ENCODE data around the gene OCRL.
A peak's percentile ranks its signal among the peaks of the same experiment; 100 is the strongest.

Gene OCRL

DNA sequence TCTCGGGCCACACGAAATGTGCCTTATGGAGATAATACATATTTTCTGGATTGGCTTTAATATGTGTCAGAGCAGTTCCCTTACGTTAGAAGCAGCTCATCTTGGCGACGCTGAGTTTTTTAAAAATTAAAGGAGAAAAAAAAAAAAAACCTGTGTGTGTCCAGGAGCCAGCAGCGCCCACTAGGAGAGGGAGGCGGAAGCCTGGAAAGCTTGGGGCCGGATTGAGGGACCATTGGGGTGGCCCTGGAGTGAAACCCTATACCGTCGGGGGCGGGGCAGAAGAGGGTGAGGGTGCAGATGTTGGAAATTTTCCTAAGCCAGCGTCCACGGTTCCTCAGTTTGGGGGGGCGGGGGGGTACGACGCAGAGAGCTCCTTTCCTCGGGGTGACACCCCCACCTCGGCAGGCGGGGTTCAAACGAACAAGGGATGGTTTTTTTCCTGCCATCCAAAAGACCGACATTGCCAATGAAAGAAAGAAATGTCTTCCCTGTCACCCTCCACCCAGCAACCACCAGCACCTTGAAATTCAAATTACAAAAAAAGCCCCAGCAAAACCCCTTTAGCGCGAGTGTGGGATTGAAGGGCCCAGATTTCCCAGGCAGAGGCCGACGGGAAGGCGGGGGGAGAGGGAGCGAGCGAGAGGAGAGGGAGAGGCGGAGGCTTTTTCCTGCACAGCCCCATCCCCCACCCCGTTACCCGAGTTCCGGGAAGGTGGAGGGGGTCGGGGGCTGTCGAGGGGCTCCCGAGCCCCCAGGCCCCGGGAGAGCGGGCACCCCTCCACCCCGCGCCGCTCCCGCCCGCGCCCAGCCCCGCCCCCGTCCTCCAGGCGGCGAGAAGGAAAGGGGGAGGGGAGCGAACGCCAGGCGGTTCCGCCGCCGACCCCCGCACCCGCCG, 17.6 kb upstream of the OCRL start:
- Histone ChIP-seq H3K4me2 (ENCODE audit: low read depth, low read length, poor library complexity, severe bottlenecking) (peak overlapping the region; percentile 71), H3K9me3 (ENCODE audit: insufficient read depth, low read depth, low read length) (no peaks in the 10 kb centered on the region), H3K9ac (ENCODE audit: low read depth, low read length, poor library complexity, severe bottlenecking) (peak overlapping the region; percentile 59), H3K36me3 (ENCODE audit: insufficient read depth, low read length) (no peaks in the 10 kb centered on the region), H3K27me3 (ENCODE audit: insufficient read depth, low read length, poor library complexity, severe bottlenecking) (no peaks in the 10 kb centered on the region), H3K4me3 (ENCODE audit: low read length, poor library complexity, severe bottlenecking) (peak overlapping the region; percentile 77), H3K79me2 (ENCODE audit: insufficient read depth, low read length) (no peaks in the 10 kb centered on the region), H3K4me1 (ENCODE audit: insufficient read depth, low read length, poor library complexity, severe bottlenecking) (peaks cover 8% of the 10 kb centered on the region), H2AFZ (ENCODE audit: low read length) (peak overlapping the region; percentile 95), H4K20me1 (ENCODE audit: insufficient read depth, low read length, poor library complexity, severe bottlenecking) (no peaks in the 10 kb centered on the region), H3K9me2 (replicated peaks; ENCODE audit: low read depth, low read length) (no peaks in the 10 kb centered on the region), H3F3A (ENCODE audit: low read depth) (no peaks in the 10 kb centered on the region)
- TF ChIP-seq, protein P1, sequence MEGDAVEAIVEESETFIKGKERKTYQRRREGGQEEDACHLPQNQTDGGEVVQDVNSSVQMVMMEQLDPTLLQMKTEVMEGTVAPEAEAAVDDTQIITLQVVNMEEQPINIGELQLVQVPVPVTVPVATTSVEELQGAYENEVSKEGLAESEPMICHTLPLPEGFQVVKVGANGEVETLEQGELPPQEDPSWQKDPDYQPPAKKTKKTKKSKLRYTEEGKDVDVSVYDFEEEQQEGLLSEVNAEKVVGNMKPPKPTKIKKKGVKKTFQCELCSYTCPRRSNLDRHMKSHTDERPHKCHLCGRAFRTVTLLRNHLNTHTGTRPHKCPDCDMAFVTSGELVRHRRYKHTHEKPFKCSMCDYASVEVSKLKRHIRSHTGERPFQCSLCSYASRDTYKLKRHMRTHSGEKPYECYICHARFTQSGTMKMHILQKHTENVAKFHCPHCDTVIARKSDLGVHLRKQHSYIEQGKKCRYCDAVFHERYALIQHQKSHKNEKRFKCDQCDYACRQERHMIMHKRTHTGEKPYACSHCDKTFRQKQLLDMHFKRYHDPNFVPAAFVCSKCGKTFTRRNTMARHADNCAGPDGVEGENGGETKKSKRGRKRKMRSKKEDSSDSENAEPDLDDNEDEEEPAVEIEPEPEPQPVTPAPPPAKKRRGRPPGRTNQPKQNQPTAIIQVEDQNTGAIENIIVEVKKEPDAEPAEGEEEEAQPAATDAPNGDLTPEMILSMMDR (conservative IDR thresholded peaks at IDR 0.05; ENCODE audit: low read length): no peak
- TF ChIP-seq EZH2phosphoT487 (IDR thresholded peaks at IDR 0.05; ENCODE audit: borderline replicate concordance): no peak

DNA sequence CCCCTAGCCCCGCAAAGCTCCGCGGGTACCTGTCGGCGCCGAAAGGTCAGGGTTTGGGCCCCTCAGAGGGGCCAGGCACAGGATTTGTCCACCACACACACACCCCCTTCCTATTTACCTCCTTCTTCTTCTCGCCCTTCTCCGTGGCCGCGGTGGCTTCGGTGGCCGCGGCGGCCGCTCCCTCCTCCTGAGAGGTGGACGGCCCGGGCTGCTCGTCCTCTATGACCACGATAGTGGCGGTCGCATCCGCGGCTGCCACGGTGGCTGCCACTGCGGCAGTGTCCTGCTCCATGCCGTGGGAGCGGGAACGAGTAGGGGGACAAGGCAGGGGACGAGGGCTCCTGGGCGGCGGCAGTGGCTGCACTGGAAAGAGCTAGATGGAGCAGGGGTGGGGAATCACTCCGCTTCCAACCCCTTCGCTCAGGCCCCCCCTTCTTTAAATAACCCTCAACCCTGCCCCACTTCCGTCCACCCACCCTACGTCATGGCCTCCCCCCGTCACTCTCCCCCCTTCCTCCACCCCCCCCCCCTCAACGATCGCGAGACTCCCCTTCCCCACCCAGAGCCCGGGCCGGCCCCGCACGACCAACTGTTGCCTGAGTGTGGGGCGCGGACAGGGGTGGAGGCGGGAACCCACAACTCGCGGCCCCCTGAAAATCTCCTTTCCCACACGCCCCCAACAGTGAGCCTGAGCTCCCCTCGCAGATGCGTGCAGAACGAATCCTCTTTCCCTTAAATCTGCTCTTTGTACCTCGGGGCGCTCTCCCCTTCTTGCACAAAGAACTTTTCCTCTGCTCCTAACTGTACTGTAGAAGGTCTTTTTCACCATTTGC, 16.8 kb upstream of the OCRL start, which contains the start of gene SMARCA1:
SMARCA1 (minus strand) TSS at position 412 of the 833 bp plus-strand sequence; CDS start at position 292, 120 bp downstream.
- H3K9me3 ChIP-seq (ENCODE audit: insufficient read depth, low read depth, low read length): no peaks in the 10 kb centered on the region
- peak within 1 kb of the TSS; percentile 95 for H2AFZ ChIP-seq (ENCODE audit: low read length)
- peaks cover 8% of the 10 kb centered on the region for H3K4me1 ChIP-seq (ENCODE audit: insufficient read depth, low read length, poor library complexity, severe bottlenecking)
- H3K79me2 ChIP-seq (ENCODE audit: insufficient read depth, low read length): no peaks in the 10 kb centered on the region
- peak within 1 kb of the TSS; percentile 59 for H3K9ac ChIP-seq (ENCODE audit: low read depth, low read length, poor library complexity, severe bottlenecking)
- peak within 1 kb of the TSS; percentile 71 for H3K4me2 ChIP-seq (ENCODE audit: low read depth, low read length, poor library complexity, severe bottlenecking)
- H4K20me1 ChIP-seq (ENCODE audit: insufficient read depth, low read length, poor library complexity, severe bottlenecking): no peaks in the 10 kb centered on the region
- peak within 1 kb of the TSS; percentile 77 for H3K4me3 ChIP-seq (ENCODE audit: low read length, poor library complexity, severe bottlenecking)
- no peaks in the 10 kb centered on the region for H3K9me2 ChIP-seq (replicated peaks; ENCODE audit: low read depth, low read length)
- H3K27me3 ChIP-seq (ENCODE audit: insufficient read depth, low read length, poor library complexity, severe bottlenecking): no peaks in the 10 kb centered on the region
- TF ChIP-seq, protein P1 (conservative IDR thresholded peaks at IDR 0.05; ENCODE audit: low read length): no peak
- TF ChIP-seq EZH2phosphoT487 (IDR thresholded peaks at IDR 0.05; ENCODE audit: borderline replicate concordance): no peak
- no peaks in the 10 kb centered on the region for H3K36me3 ChIP-seq (ENCODE audit: insufficient read depth, low read length)
- H3F3A ChIP-seq (ENCODE audit: low read depth): no peaks in the 10 kb centered on the region

DNA sequence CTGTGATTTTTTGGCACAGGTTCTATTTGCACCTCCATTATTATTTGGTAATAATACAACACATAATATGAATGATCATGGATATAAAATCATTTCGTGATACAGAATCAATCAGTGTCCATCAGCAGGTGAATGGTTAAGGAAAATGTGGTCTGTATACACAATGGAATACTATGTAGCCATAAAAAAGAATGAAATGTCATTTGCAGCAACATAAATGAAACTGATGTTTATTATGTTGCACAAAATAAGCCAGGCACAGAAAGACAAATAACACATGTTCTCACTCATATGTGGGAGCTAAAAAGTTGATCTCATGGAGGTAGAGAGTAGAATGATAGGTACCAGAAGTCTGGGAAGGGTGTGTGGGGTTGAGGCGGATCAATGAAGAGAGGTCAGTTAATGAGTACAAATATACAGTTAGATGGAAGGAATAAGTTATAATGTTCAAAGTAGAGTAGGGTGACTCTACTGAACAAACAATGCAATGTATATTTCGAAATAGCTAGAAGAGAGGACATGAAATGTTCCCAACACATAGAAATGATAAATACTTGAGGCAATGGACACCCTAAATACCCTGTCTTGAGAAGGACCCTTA, 15.7 kb upstream of the OCRL start:
- Histone ChIP-seq H3K4me3 (ENCODE audit: low read length, poor library complexity, severe bottlenecking) (no peak overlapping the region), H3F3A (ENCODE audit: low read depth) (no peaks in the 10 kb centered on the region), H3K79me2 (ENCODE audit: insufficient read depth, low read length) (no peaks in the 10 kb centered on the region), H3K27me3 (ENCODE audit: insufficient read depth, low read length, poor library complexity, severe bottlenecking) (no peaks in the 10 kb centered on the region), H3K4me2 (ENCODE audit: low read depth, low read length, poor library complexity, severe bottlenecking) (no peak overlapping the region), H3K36me3 (ENCODE audit: insufficient read depth, low read length) (no peaks in the 10 kb centered on the region), H4K20me1 (ENCODE audit: insufficient read depth, low read length, poor library complexity, severe bottlenecking) (no peaks in the 10 kb centered on the region), H2AFZ (ENCODE audit: low read length) (no peak overlapping the region), H3K9ac (ENCODE audit: low read depth, low read length, poor library complexity, severe bottlenecking) (no peak overlapping the region), H3K9me3 (ENCODE audit: insufficient read depth, low read depth, low read length) (no peaks in the 10 kb centered on the region), H3K9me2 (replicated peaks; ENCODE audit: low read depth, low read length) (no peaks in the 10 kb centered on the region), H3K4me1 (ENCODE audit: insufficient read depth, low read length, poor library complexity, severe bottlenecking) (peaks cover 8% of the 10 kb centered on the region)
- TF ChIP-seq, protein P1 (conservative IDR thresholded peaks at IDR 0.05; ENCODE audit: low read length): no peak
- TF ChIP-seq EZH2phosphoT487 (IDR thresholded peaks at IDR 0.05; ENCODE audit: borderline replicate concordance): no peak

Measured in Loucy (cell line).